ENCODE results near the gene STK17A. TPM values are rescaled to one million over a fixed set of nuclear protein-coding genes. Genes with fewer than 3 reads are reported as not detected.
"Not testable (repeated sequence)": the region's sequence is repeated elsewhere in the genome, so short reads cannot be mapped to it uniquely, and the experiment has no call there.

STK17A gene
- polyA plus RNA-seq, 3 donors = 2.8 to 14.1 (median 9.5) TPM

GRCh38 chr7:43625980-43626379, 43.1 kb downstream of the STK17A start:
- no peak overlapping the region for H3K4me2 ChIP-seq (replicated peaks; ENCODE audit: extremely low read depth, low read length, poor library complexity, severe bottlenecking)
- TF ChIP-seq CTCF (IDR thresholded peaks at IDR 0.05) = no peak
- no peak for DNase-seq
- H3K9me3 Mint-ChIP-seq = no peaks in the 10 kb centered on the region
- peaks cover 57 to 69% of the 10 kb centered on the region in 2 donors for H3K36me3 Mint-ChIP-seq
- H3K27me3 Mint-ChIP-seq (ENCODE audit: low read depth in 3 of 3) = no peaks in the 10 kb centered on the region
- no peak overlapping the region for H3K9ac ChIP-seq (ENCODE audit: insufficient read depth, low read length, poor library complexity, severe bottlenecking)
- H3K27ac ChIP-seq (ENCODE audit: low read depth in 1 of 2, low read length in 2 of 2) = no peak overlapping the region
- no peak overlapping the region for H2AFZ ChIP-seq (ENCODE audit: insufficient read depth, low read depth, low read length, poor library complexity, severe bottlenecking)
- no peaks in the 10 kb centered on the region for H4K20me1 ChIP-seq (ENCODE audit: insufficient read depth, low read length)
- H3K4me1 Mint-ChIP-seq = peaks cover 4% of the 10 kb centered on the region
- H3K4me1 ChIP-seq (ENCODE audit: control insufficient read depth in 1 of 2, insufficient read depth in 2 of 2, low read length in 2 of 2) = no peaks in the 10 kb centered on the region
- no peaks in the 10 kb centered on the region for H3K79me2 ChIP-seq (ENCODE audit: insufficient read depth, low read length)
- H3K9me3 ChIP-seq (replicated peaks in 1 of 2; ENCODE audit: control insufficient read depth in 1 of 2, insufficient read depth in 1 of 2, low read length in 2 of 2) = no peaks in the 10 kb centered on the region
- 100% methylated on average over 2 of the region's 4 CpGs for WGBS (ENCODE audit: insufficient coverage)
- H3K36me3 ChIP-seq (replicated peaks in 1 of 2; ENCODE audit: control insufficient read depth in 1 of 2, insufficient read depth in 2 of 2, low read length in 2 of 2) = peaks cover 41 to 89% of the 10 kb centered on the region in 2 donors
- no peak overlapping the region for H3K4me3 ChIP-seq (replicated peaks in 1 of 3; ENCODE audit: low read depth in 2 of 3, low read length in 3 of 3)
- intact Hi-C loops (cut with micrococcal nuclease) = no loop called here
- H3K27ac Mint-ChIP-seq = peak overlapping the region in 1 of 7 donors; percentile 28
- H3K27me3 ChIP-seq (ENCODE audit: control insufficient read depth in 2 of 2, insufficient read depth in 2 of 2, low read length in 2 of 2) = no peaks in the 10 kb centered on the region
- no peak overlapping the region for H3K4me3 Mint-ChIP-seq

- H3K4me3 Mint-ChIP-seq = no peak overlapping the region
- Histone ChIP-seq H3K4me1 (ENCODE audit: control insufficient read depth in 1 of 2, insufficient read depth in 2 of 2, low read length in 2 of 2) (no peaks in the 10 kb centered on the region), H2AFZ (ENCODE audit: insufficient read depth, low read depth, low read length, poor library complexity, severe bottlenecking) (no peak overlapping the region), H3K4me2 (replicated peaks; ENCODE audit: extremely low read depth, low read length, poor library complexity, severe bottlenecking) (no peak overlapping the region), H3K9me3 (replicated peaks in 1 of 2; ENCODE audit: control insufficient read depth in 1 of 2, insufficient read depth in 1 of 2, low read length in 2 of 2) (no peaks in the 10 kb centered on the region), H3K27ac (ENCODE audit: low read depth in 1 of 2, low read length in 2 of 2) (no peak overlapping the region), H3K4me3 (replicated peaks in 1 of 3; ENCODE audit: low read depth in 2 of 3, low read length in 3 of 3) (no peak overlapping the region), H3K36me3 (replicated peaks in 1 of 2; ENCODE audit: control insufficient read depth in 1 of 2, insufficient read depth in 2 of 2, low read length in 2 of 2) (peaks cover 41 to 95% of the 10 kb centered on the region in 2 donors), H3K9ac (ENCODE audit: insufficient read depth, low read length, poor library complexity, severe bottlenecking) (no peak overlapping the region), H3K79me2 (ENCODE audit: insufficient read depth, low read length) (no peaks in the 10 kb centered on the region), H4K20me1 (ENCODE audit: insufficient read depth, low read length) (no peaks in the 10 kb centered on the region), H3K27me3 (ENCODE audit: control insufficient read depth in 2 of 2, insufficient read depth in 2 of 2, low read length in 2 of 2) (no peaks in the 10 kb centered on the region)
- H3K4me1 Mint-ChIP-seq = peaks cover 9% of the 10 kb centered on the region
- no peaks in the 10 kb centered on the region for H3K27me3 Mint-ChIP-seq (ENCODE audit: low read depth in 3 of 3)
- 100% methylated on average over 1 of the region's 2 CpGs for WGBS (ENCODE audit: insufficient coverage)
- H3K27ac Mint-ChIP-seq = no peak overlapping the region
- peaks cover 60 to 71% of the 10 kb centered on the region in 2 donors for H3K36me3 Mint-ChIP-seq
- TF ChIP-seq CTCF (IDR thresholded peaks at IDR 0.05) = no peak
- intact Hi-C loops (cut with micrococcal nuclease) = no loop called here
- DNase-seq = no peak
- H3K9me3 Mint-ChIP-seq = no peaks in the 10 kb centered on the region
Measured at GRCh38 chr7:43626695-43627094, 43.8 kb downstream of the STK17A start.

GRCh38 chr7:43627798-43628197, 44.9 kb downstream of the STK17A start:
- H3K79me2 ChIP-seq (ENCODE audit: insufficient read depth, low read length); H3K27me3 Mint-ChIP-seq (ENCODE audit: low read depth in 3 of 3); H3K9me3 ChIP-seq (replicated peaks in 1 of 2; ENCODE audit: control insufficient read depth in 1 of 2, insufficient read depth in 1 of 2, low read length in 2 of 2); H3K4me3 ChIP-seq (replicated peaks in 1 of 3; ENCODE audit: low read depth in 2 of 3, low read length in 3 of 3); H3K27me3 ChIP-seq (ENCODE audit: control insufficient read depth in 2 of 2, insufficient read depth in 2 of 2, low read length in 2 of 2); H2AFZ ChIP-seq (ENCODE audit: insufficient read depth, low read depth, low read length, poor library complexity, severe bottlenecking); H3K4me3 Mint-ChIP-seq; H3K9me3 Mint-ChIP-seq; H3K4me1 ChIP-seq (ENCODE audit: control insufficient read depth in 1 of 2, insufficient read depth in 2 of 2, low read length in 2 of 2); H3K4me2 ChIP-seq (replicated peaks; ENCODE audit: extremely low read depth, low read length, poor library complexity, severe bottlenecking); DNase-seq; H3K9ac ChIP-seq (ENCODE audit: insufficient read depth, low read length, poor library complexity, severe bottlenecking); H4K20me1 ChIP-seq (ENCODE audit: insufficient read depth, low read length); H3K4me1 Mint-ChIP-seq; intact Hi-C loops (cut with micrococcal nuclease); H3K27ac ChIP-seq (ENCODE audit: low read depth in 1 of 2, low read length in 2 of 2): not testable (repeated sequence)
- Mint-ChIP-seq H3K27ac (peak overlapping the region in 1 of 7 donors; percentile 17), H3K36me3 (peaks cover 63 to 73% of the 10 kb centered on the region in 2 donors)
- WGBS (ENCODE audit: insufficient coverage) = no CpG with 5 or more reads among the region's 3 CpGs
- peaks cover 41 to 96% of the 10 kb centered on the region in 2 donors for H3K36me3 ChIP-seq (replicated peaks in 1 of 2; ENCODE audit: control insufficient read depth in 1 of 2, insufficient read depth in 2 of 2, low read length in 2 of 2)

Data from CD14-positive monocyte (primary cell).